NB4 (cell line): ENCODE measurements around the gene MEGF11.

Experiments
- MYC ChIP-seq: IDR thresholded peaks from 2 replicates; pipeline ENCODE4 v1.6.1; 2011; ENCODE audit warnings: low read depth, low read length
- POLR2A ChIP-seq: IDR thresholded peaks from 2 replicates; pipeline ENCODE4 v1.6.1; 2011; ENCODE audit warnings: mild to moderate bottlenecking; ENCODE audit not compliant: insufficient read length; ENCODE audit errors: extremely low read depth
- TF ChIP-seq, protein P1 (sequence below): IDR thresholded peaks from one replicate; pipeline ENCODE4 v1.5.1; 2012; ENCODE audit warnings: low read depth, low read length
- TF ChIP-seq, protein P2 (sequence below): IDR thresholded peaks from 2 replicates; pipeline ENCODE4 v1.6.1; 2011; ENCODE audit warnings: low read depth, low read length

DNA sequence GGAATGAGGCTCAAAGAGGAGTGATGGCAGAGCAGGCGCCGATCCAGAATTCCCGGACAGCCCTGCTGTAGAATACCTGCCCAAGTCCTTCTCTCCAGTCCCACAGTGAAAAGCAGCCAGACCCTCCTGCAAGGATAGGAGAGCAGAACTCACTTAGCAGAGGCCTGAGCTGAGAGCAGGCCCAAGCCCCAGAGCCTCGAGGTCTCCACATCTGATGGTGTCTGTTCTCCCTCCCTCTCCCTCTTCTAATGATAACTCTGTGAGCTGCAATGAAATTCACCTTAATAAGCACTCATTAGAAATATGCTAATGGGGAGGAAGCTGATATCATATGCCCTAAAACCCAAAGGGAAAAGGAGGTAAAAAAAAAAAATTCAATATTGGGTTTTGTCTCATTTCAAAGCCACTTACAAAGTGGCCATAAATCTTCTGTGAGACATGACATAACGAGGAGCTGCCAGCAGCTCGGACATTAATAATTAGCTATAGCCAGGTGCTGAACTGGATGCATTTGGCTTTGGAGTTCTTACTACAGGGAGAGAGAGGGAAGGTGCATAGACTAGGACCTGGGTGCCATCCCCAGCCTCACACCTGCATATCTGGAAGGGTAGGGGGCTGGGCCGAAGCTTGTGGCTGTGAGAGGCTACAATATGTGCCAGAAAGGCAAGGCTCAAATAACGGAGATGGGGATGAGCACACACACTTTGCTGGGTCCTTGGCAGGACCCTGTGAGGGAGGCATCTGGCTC lies 108.4 kb downstream of the MEGF11 start:
- TF ChIP-seq POLR2A = no peak
- TF ChIP-seq, protein P1, sequence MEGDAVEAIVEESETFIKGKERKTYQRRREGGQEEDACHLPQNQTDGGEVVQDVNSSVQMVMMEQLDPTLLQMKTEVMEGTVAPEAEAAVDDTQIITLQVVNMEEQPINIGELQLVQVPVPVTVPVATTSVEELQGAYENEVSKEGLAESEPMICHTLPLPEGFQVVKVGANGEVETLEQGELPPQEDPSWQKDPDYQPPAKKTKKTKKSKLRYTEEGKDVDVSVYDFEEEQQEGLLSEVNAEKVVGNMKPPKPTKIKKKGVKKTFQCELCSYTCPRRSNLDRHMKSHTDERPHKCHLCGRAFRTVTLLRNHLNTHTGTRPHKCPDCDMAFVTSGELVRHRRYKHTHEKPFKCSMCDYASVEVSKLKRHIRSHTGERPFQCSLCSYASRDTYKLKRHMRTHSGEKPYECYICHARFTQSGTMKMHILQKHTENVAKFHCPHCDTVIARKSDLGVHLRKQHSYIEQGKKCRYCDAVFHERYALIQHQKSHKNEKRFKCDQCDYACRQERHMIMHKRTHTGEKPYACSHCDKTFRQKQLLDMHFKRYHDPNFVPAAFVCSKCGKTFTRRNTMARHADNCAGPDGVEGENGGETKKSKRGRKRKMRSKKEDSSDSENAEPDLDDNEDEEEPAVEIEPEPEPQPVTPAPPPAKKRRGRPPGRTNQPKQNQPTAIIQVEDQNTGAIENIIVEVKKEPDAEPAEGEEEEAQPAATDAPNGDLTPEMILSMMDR = no peak
- TF ChIP-seq, protein P2, sequence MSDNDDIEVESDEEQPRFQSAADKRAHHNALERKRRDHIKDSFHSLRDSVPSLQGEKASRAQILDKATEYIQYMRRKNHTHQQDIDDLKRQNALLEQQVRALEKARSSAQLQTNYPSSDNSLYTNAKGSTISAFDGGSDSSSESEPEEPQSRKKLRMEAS = no peak
- 0 out of 2 replicates have a peak, but pooled peaks have one; percentile 23 for TF ChIP-seq MYC
